H4 (cell line): ENCODE data around the gene RIC3. TPM values are rescaled to one million over a fixed set of nuclear protein-coding genes. Genes with fewer than 3 reads are reported as not detected.

Source experiments
- DNase-seq: peaks from one replicate; pipeline ENCODE4 v3.0.0-alpha.2; 2015; ENCODE audit warnings: low spot score
- total RNA-seq: library from RNA; depleted of rRNA; stranded (reverse); fragments of >200 nt; shearing (Covaris generic); gene quantifications from 2 replicates; pipeline ENCODE4 v1.2.3, GENCODE V29; 2014

Gene RIC3
- total RNA-seq, 1 experiment from 2014 or later, result 1.1 TPM

DNA sequence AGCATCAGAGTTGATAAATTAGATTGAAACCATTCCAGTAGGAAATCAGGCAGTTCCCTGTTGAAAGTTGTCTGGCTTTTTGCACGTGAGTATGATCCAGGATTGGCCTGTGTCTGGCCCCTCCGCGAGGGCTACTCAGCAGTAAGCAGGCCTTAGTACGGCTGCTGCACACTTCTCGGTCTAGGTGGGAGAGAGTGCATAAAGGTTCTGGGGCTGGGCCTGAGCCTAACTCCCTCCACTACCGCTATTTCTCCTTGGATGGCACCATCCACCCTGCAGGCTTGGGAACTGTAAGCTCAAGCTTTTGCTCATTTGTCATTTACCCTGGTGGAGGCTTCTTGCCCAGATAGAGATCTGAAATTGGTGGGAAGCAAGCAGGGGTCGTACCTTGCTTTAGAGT is 65.9 kb downstream of the RIC3 start:
- no peak for DNase-seq

DNA sequence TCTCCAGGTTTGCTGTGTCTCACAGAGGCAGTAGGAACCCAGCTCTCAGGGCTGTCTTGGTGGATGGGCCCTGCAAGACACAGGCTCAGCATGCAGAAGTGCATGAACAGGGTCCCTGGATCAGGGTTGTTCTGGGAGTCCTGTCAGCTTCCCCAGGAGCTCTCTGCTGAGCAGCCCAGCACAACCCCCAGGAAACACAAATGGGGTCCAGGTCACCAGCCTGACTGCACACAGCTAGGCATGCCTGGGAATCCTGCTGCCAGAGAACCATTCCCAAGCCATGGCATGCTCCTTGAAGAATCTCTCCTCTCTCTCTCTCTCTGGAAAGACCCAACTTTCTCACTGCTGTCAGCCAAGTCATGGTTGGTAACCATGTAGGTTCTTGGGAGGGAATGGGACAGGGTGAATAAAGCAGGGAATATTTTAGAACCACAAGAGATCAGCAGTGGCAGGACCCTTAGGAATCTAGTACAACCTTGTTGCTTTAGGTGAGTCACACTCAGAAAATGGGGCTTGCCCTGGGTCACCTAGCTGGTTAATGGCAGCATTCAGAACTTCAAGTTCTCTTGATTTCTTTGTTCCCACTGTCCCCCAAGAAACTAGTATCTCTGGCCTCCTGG is 66.4 kb downstream of the RIC3 start:
- DNase-seq, result no peak

DNA sequence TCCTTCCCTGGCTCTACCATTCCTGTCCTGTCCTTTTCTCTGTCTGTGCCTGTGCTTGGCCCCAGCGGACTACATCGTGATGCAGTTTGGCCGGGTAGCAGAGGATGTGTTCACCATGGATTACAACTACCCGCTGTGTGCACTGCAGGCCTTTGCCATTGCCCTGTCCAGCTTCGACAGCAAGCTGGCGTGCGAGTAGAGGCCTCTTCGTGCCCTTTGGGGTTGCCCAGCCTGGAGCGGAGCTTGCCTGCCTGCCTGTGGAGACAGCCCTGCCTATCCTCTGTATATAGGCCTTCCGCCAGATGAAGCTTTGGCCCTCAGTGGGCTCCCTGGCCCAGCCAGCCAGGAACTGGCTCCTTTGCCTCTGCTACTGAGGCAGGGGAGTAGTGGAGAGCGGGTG is 67.4 kb downstream of the RIC3 start:
- DNase-seq, result no peak

DNA sequence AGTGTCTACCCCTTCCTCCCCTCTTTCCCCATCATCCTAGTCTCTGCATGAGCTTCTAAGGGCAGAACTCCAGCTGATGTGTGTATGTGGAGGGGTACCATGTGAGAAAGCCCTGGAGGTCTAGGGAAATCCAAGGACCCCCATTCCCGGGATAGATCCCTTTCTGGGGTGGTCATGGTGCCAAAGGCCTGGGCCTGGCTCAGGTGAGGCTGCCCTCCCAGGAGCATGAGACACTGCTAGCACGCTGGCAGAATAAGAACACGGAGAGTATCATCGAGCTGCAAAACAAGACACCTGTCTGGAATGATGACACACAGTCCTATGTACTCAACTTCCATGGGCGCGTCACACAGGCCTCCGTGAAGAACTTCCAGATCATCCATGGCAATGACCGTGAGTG is 68.2 kb downstream of the RIC3 start:
- no peak for DNase-seq

DNA sequence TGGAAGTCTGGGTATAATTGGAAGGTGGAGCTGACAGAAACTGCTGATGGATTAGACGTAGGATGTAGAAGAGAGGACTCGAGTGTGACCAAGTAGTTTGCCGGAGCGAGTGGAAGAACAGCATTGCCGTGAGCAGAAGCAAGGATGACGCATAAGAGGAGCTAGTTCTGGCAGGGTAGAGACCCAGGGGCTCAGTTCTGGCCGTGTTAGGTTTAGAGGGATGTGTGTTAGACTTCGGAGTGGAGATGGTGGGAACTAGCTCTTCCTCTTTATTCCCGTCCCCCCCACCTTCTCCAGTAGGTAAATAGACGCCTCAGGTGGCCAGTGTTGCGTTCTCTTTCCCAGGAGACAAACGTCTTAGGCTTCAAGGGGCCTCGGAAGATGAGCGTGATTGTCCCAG is 68.7 kb downstream of the RIC3 start:
- DNase-seq, result no peak

DNA sequence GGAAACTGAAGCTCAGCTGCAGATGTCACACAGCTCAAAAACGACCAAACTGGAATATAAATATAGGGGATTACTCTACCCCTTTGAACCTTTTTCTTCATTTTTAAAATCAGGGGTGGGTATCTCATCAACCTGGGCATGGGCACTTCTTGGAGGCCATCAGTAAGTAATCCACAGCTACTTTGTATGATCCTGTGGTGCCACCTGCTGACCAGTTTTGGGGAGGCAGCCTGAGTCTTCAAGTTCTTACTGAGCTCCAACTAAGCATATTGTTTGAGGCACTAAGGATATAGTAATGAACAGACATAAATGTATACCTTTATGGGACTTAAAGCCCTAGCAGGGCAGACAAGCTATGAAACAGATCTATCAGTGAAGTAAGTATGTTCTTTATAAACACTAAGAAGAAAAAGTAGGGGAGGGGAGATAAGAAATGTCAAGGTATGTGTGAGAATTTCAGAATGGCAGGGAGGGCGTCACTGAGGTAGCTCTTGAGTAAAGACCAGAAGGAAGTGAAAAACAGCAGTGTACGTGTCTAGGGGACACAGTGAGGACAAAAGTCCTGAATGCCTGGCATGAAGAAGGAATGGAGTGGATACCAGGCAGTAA is 69.4 kb downstream of the RIC3 start:
- peak; percentile 68 for DNase-seq

DNA sequence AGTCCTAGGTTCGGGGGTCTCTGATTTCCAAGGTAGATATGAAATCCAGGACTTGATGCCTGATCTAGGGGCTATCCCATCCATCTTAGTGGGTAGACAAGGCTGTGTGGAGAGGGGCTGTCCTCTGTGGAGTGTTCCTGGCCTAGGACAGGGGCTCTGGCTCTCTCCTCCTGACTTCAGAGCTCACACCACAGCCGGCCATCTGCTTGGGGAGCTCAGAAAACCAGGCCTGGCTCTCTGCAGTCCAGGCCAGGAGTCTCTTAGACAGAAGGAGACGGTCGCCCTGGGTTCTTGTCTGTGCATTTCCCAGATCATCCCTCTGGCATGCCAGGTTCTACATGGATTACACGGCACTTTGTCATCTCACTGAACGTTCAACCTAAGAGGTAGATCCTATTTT is 69.9 kb downstream of the RIC3 start:
- no peak for DNase-seq

DNA sequence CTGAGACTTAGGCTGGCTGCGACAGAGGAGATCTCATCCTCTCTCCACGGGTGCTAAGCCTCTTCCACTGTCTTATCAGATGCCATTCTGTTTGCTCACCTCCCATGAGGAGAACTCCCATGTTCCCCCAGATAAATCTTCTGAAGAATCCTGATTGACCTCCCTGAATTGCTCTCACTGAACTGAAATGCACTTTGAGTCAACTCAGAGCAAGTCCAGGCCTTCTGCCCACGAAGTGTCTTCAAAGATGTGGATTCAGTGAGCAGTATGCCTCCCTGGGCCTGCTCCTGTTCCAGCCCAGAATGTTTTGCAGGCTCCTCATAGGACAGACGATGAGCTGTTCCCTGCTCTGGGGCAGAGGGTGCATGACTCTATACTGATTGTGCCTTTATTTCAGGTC is 70.5 kb downstream of the RIC3 start:
- DNase-seq, result no peak

DNA sequence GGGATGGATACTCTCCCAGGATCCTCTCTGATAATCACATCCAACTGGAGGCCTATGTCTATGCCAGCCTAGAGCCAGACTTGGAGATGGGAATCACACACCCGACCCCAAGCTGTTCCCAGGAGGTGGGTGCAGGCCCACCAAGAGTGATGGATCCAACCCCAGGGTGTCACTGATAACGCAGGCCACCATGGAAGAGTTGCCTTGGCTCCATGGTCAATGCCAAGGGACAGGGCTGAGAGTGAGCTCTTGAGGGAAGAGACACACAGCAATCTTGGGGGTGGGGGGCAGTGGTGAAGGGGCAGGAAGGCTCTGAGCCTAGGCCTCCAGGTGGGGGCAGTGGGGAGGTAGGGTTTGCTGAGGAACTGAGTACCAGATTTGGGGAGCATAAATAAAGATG is 70.9 kb downstream of the RIC3 start:
- DNase-seq, result no peak

DNA sequence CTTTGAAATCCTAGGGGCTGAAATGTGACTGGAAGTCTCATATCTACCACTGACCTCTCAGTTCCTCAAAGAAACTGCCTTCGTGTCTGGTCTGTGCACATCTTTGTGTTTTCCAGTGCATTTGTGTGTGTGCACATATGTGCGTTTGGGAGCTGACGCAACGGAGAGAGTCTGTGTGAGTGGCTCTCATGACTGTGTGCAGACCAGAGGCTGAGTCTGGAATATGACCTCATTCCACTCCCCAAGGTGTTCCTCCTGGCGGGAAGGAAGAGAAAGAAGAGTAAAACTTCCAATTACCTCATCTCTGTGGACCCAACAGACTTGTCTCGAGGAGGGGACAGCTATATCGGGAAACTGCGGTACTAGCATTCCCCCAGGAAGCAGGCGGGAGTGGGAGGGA is 71.4 kb downstream of the RIC3 start:
- DNase-seq, result no peak

DNA sequence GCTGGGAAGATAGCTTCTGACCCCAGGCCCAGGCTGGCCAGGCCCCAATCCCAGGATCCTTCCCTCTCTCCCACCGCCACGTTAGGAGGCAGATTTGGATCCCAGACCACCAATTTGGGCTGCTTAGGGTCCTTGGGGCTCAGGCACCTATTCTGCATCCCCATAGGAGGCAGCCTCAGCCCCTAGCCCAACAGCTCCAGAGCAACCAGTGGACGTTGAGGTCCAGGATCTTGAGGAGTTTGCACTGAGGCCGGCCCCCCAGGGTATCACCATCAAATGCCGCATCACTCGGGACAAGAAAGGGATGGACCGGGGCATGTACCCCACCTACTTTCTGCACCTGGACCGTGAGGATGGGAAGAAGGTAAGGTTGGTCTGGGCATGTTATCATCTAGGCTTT is 71.8 kb downstream of the RIC3 start:
- no peak for DNase-seq

DNA sequence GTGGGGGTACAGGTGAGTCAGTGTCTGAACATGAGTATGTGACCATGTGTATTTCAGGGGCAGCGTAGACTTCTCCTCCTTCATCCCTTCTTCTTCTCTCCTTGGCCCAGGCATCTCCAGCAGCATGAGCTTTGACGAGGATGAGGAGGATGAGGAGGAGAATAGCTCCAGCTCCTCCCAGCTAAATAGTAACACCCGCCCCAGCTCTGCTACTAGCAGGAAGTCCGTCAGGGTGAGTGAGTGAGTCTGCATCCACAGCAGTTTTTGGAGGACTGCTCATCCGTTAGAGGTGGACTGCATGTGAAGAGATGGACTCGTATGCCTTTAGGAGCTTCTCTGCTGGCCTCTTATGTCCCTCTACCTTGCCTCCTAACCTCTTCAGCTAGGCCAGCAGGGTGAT is 72.2 kb downstream of the RIC3 start:
- DNase-seq, result no peak

DNA sequence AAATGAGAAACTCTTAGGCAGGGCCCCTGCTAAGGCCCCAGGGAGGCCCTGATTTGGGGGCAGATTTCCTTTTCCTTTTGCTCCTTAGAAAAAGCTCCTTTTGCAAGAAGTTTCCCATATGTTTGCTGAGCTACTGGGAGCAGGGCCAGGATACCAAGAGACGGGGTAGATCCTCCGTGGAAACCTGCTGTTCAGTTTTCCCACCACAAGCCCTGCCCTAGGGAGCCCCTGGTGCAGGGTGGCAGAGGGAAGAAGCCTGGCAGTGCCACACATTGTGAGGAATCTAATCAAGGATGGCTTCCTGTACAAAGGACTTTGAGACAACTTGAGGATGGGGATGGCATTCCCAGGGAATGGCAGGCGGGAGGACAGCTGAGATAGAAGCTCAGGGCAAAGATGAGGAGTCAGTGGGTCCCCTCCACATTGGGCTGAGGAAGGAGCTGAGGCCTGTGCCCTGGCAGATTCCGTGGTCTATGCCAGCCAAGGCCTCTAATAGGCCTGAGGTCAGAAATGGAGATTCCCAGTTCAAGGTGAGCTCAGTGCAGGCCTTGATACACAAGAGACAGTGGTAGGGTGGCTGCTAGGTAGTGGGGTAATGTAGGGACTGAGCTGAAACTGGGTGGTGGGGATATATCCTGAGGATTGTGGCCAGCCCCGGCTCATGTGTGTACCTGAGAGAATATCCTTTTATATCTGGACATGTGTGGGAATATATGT is 72.9 kb downstream of the RIC3 start:
- DNase-seq, result no peak

DNA sequence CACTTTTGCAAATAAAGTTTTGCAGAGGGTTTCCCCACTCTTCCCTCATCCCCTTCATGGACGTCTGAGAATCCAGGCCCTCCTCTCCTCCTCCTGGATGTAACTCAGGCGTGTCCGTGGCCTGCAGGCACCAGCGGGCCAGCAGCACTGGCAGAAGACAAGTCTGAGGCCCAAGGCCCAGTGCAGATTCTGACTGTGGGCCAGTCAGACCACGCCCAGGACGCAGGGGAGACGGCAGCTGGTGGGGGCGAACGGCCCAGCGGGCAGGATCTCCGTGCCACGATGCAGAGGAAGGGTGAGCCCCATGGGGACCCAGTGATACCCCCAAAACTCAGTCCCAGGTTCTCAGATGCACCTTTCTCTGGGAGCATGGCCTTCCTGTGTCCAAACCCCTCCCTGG is 73.5 kb downstream of the RIC3 start:
- DNase-seq, result no peak

DNA sequence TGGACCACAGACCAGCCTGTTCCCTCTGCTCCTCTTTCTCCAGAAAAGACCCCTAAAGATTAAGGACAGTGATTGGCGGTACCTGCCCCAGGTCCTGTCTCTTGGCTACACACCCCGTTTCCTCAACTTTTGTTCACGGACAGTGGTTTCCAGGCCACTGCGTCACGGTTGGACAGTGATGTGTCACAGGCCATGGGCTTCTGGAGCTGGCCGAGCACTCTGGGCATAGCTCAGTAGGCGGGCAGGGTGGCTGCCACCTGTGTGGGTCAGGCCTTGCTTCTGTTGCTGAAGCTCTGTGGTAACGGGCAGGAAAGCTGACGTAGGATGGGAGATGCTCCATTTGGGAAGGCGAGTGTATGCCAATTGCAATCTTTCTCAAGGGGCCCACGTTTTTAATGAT is 74.2 kb downstream of the RIC3 start:
- no peak for DNase-seq

DNA sequence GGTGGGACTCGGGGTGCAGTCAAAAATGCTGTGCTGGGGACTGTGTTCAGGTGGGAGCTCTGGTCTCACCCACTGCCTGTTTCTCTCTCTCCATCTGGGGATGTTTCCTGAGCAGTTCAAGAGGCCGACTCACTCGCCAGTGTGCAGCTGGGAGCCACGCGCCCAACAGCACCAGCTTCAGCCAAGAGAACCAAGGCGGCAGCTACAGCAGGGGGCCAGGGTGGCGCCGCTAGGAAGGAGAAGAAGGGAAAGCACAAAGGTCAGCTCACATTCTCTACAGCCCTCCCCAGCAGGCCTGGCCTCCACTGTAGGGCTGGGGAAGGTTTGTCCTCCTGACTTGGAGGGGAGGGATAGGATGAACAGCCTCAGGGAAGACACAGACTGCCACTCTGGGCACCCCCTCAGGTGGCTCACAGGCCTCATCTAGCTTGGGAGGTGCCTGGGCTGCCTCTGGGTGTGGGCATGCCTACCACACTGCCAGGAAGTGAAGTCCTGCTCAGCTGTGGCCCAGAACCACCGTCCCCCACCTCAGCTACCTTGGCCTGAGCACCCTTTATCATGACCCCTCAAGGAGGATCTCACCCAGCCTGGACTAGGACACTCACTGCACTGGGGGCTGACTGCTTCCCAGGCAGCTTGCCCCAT is 74.8 kb downstream of the RIC3 start:
- DNase-seq, result no peak

DNA sequence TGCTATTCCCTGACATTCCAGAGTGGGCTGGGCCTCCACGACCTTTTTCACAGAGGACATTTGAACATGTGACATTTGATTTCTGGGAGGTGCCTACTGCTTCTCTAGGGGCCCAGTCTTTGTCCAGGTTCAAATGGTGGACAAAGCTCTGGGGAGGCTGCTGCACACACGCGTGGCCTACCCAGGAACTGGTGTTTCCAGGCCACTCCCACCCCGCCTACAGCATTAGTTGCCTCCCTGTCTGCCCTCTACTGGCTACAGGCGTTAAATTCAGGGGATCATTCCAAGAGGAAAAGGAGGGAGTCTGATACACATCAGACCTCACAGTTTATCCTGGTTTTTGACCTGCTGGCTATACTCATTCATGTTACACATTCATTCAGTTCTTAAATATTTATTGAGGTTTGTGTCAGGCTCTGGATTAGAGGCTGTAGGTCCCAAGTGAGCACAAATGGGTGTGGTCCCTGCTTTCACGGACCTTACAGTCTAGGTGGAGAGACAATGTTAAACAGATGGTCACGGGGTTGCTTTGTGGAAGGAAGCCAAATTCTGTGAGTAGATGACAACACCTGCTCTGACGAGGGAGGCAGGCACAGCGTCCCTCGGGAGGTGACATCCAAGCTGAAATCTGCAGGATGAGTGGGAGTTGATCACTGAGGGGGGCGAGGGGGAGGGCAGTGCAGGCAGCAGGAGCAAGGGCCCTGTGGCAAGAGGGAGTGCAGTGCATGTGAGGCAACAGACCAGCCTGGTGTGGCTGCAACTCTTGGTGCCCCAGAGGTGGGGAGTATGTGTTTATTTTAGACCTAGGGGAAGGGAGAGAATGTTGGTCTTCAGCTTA is 76.0 kb downstream of the RIC3 start:
- DNase-seq, result peak; percentile 81

DNA sequence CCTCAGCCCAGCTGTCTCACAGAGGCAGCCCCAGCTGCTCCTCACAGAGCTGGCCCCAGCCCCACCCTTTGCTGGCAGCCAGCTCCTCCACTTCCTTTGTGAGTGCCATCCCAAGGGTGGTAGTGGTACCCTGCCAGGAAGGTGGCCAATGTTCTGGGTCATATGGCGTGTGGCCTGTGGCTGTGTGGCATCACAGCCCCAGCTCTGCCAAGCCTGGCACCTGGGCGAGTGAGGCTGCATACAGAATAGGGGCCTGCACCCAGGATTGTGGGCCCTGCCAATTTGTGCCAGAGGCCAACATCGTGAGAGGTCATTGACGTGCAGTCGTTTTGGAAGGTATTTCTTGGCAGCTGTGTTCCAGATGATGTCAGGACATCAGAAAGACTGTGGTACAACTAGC is 77.1 kb downstream of the RIC3 start:
- no peak for DNase-seq

DNA sequence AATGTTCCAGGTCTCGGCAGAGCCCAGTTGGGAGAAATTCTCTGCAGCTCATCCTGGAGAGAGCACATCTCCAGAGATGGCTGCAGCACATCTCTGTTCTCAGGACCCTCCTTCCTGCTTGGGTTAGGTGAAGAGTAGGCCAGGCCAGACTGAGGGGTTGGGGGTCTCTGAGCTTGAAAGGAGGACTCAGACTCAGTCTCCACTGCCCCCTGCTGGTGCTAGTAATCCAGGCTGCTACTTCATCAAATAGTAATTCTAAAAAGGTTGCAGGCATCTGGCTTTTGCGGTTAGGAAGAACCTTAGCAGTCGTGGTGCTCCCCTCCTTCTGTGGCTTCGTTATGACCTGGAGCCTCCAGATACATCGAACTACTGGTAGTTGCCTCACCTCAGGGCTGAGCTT is 78.1 kb downstream of the RIC3 start:
- DNase-seq, result no peak

DNA sequence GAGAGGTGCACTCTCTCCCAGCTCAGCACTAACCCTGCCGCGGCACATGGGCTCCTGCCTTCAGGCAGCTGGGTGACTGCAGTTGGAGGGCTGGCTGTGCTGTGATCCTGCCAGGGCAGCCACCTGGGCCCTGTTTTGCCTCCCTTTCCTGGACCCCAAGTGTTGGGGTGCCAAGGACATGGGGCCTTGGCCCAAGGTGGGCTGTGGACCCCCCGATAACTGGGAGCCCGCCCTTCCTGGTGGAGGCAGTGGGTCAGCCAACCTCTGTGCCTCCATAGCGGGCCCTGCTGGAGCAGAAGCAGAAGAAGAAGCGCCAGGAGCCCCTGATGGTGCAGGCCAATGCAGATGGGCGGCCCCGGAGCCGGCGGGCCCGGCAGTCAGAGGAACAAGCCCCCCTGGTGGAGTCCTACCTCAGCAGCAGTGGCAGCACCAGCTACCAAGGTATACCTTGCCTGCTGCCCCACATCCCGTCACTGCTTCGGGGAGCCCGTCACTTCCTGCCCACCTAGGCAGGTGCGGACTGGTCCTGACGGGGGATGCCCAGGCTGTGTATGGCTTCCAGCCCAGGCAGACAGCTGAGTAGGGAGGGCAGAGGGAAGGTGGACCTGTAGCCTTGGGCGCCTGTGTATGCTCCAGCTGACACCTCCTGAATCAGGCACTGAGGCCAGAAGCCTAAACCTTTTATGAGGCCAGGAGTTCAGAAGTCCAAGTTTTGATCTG is 78.9 kb downstream of the RIC3 start:
- DNase-seq, result no peak

DNA sequence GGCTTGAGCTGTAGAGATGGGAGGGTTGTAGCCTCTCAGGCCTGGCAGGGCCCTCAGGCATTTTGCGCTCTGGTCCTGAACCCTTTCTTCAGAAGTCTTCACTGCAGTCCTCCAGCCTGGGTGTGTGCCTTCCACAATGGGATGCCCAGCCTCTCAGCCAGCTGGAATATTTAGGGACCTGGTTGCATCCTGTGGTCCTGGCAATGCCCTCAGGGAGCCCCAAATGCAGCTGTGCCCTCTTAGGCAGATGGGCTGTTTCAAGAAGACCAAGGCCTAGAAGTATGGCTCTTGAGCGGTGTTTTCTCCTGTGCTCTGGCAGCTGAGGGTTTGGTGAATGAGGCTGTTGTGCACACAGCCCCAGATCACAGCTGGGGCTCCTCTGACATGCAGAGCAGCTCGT is 81.1 kb downstream of the RIC3 start:
- DNase-seq, result no peak
